OCI-LY3 (cell line): ENCODE measurements around the gene SPG7.

Source experiments
- H2AFZ ChIP-seq: fragments of 200-600, 300-600 bp; shearing (Covaris generic); 2 replicates; pipeline ENCODE4 v1.6.0; 2014; ENCODE audit warnings: antibody characterized with exemption, low read depth, low read length
- H3K27ac ChIP-seq: fragments of 200-600, 300-600 bp; sonication (generic); 2 replicates; pipeline ENCODE4 v1.5.1; 2014; ENCODE audit warnings: mild to moderate bottlenecking, low read length, moderate library complexity, mixed read lengths
- H3K27me3 ChIP-seq: fragments of 200-600, 300-600 bp; sonication (generic); 2 replicates; pipeline ENCODE4 v1.6.1; 2014; ENCODE audit warnings: low read depth, low read length, mixed read lengths
- H3K36me3 ChIP-seq: fragments of 200-600, 300-600 bp; sonication (generic); replicated peaks from 2 replicates; pipeline ENCODE3; 2014; ENCODE audit warnings: low read depth, low read length, mixed read lengths
- H3K4me1 ChIP-seq: fragments of 300-600, 200-600 bp; sonication (generic); 2 replicates; pipeline ENCODE4 v1.6.1; 2014; ENCODE audit warnings: low read length, mixed read lengths
- H3K4me2 ChIP-seq: fragments of 200-600, 300-600 bp; sonication (generic); 2 replicates; pipeline ENCODE4 v1.6.1; 2014; ENCODE audit warnings: low read length, mixed read lengths
- H3K4me3 ChIP-seq: fragments of 300-600, 200-600 bp; sonication (generic); 2 replicates; pipeline ENCODE4 v1.5.1; 2014; ENCODE audit warnings: antibody characterized with exemption, mild to moderate bottlenecking, low read length, moderate library complexity
- H3K79me2 ChIP-seq: fragments of 300-600, 200-600 bp; shearing (Covaris generic); 2 replicates; pipeline ENCODE4 v1.6.1; 2014; ENCODE audit warnings: mild to moderate bottlenecking, low read length, mixed read lengths
- H3K9ac ChIP-seq: fragments of 300-600, 200-600 bp; shearing (Covaris generic); 2 replicates; pipeline ENCODE4 v1.6.0; 2014; ENCODE audit warnings: mild to moderate bottlenecking, low read length, moderate library complexity
- H3K9me3 ChIP-seq: fragments of 200-600, 300-600 bp; shearing (Covaris generic); 2 replicates; pipeline ENCODE4 v1.6.1; 2014; ENCODE audit warnings: low read length, mixed read lengths; ENCODE audit not compliant: insufficient read depth
- H4K20me1 ChIP-seq: fragments of 200-600, 300-600 bp; sonication (generic); 2 replicates; pipeline ENCODE4 v1.6.1; 2016; ENCODE audit warnings: low read length, mixed read lengths; ENCODE audit not compliant: insufficient read depth
- EZH2phosphoT487 ChIP-seq: fragments of 200-600 bp; shearing (Covaris generic); IDR thresholded peaks from 2 replicates; pipeline ENCODE4 v1.6.1; 2018; ENCODE audit warnings: antibody characterized with exemption, mixed run types, low read depth
- TF ChIP-seq, protein P1 (sequence below): fragments of 200-600, 300-600 bp; sonication (generic); IDR thresholded peaks from 2 replicates; pipeline ENCODE4 v1.5.1; 2014; ENCODE audit warnings: antibody characterized with exemption, low read length, low read depth

The SPG7 gene

DNA sequence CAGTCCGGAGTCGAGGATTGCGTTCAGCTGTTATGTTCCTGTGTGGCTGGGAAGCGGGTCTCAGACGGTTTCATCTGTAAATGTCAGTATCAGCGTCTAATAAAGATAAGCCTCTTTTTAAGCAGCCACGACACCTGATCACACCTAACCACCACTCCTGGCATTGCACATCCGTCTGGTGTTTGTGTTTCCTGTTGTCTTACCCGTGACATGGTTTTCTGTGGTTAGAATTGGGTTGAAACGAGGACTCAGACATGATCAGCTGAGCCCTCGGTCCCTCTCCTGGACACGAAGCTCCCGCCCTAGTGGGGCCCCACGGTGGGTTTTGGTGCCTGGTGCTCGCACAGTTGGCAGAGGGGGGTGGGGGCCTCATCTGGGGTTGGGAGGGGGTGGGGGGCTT lies 85.6 kb downstream of the SPG7 start:
- H3K79me2 ChIP-seq = no peaks in the 10 kb centered on the region
- no peak overlapping the region for H3K4me3 ChIP-seq
- TF ChIP-seq, protein P1, sequence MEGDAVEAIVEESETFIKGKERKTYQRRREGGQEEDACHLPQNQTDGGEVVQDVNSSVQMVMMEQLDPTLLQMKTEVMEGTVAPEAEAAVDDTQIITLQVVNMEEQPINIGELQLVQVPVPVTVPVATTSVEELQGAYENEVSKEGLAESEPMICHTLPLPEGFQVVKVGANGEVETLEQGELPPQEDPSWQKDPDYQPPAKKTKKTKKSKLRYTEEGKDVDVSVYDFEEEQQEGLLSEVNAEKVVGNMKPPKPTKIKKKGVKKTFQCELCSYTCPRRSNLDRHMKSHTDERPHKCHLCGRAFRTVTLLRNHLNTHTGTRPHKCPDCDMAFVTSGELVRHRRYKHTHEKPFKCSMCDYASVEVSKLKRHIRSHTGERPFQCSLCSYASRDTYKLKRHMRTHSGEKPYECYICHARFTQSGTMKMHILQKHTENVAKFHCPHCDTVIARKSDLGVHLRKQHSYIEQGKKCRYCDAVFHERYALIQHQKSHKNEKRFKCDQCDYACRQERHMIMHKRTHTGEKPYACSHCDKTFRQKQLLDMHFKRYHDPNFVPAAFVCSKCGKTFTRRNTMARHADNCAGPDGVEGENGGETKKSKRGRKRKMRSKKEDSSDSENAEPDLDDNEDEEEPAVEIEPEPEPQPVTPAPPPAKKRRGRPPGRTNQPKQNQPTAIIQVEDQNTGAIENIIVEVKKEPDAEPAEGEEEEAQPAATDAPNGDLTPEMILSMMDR = no peak
- no peak for TF ChIP-seq EZH2phosphoT487
- H3K4me2 ChIP-seq = no peak overlapping the region
- H3K4me1 ChIP-seq = no peaks in the 10 kb centered on the region
- H3K27ac ChIP-seq = no peak overlapping the region
- H3K9ac ChIP-seq = no peak overlapping the region
- no peaks in the 10 kb centered on the region for H3K27me3 ChIP-seq
- no peaks in the 10 kb centered on the region for H3K36me3 ChIP-seq
- H2AFZ ChIP-seq = no peak overlapping the region
- no peaks in the 10 kb centered on the region for H3K9me3 ChIP-seq
- H4K20me1 ChIP-seq = no peaks in the 10 kb centered on the region

DNA sequence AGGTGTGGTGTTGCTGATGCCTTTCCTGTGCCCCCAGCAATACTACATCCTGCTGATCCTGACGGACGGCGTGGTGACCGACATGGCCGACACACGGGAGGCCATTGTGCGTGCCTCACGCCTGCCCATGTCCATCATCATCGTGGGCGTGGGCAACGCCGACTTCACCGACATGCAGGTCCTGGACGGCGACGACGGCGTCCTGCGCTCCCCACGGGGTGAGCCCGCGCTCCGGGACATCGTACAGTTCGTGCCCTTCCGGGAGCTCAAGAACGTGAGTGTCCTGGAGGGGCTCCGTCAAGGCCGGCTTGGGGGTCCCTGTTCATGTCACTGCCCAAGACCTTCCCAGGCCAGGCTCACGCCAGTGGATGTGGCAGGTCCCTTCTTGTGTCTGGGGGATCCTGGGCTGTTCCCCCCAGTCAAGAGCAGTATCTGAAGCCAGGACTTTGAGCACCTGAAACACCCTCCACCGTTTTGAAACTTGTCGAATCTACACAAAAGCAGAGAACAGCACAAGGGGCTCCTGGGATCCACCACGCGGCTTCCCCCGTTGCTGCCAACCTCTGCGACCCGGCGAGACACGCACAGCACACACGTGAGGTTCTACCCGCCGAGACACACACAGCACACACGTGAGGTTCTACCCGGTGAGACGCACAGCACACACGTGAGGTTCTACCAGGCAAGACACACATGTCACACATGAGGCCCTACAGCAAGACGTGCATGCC lies 87.3 kb downstream of the SPG7 start:
- H3K9me3 ChIP-seq = no peaks in the 10 kb centered on the region
- no peak overlapping the region for H3K9ac ChIP-seq
- H3K4me1 ChIP-seq = peaks cover 3% of the 10 kb centered on the region; the same call in 1 of the 2 replicates
- H3K4me2 ChIP-seq = no peak overlapping the region
- H3K27ac ChIP-seq = no peak overlapping the region
- H3K36me3 ChIP-seq = no peaks in the 10 kb centered on the region
- H3K27me3 ChIP-seq = no peaks in the 10 kb centered on the region
- H3K4me3 ChIP-seq = no peak overlapping the region
- H3K79me2 ChIP-seq = no peaks in the 10 kb centered on the region
- H4K20me1 ChIP-seq = no peaks in the 10 kb centered on the region
- TF ChIP-seq, protein P1 = no peak
- no peak for TF ChIP-seq EZH2phosphoT487
- H2AFZ ChIP-seq = no peak overlapping the region

DNA sequence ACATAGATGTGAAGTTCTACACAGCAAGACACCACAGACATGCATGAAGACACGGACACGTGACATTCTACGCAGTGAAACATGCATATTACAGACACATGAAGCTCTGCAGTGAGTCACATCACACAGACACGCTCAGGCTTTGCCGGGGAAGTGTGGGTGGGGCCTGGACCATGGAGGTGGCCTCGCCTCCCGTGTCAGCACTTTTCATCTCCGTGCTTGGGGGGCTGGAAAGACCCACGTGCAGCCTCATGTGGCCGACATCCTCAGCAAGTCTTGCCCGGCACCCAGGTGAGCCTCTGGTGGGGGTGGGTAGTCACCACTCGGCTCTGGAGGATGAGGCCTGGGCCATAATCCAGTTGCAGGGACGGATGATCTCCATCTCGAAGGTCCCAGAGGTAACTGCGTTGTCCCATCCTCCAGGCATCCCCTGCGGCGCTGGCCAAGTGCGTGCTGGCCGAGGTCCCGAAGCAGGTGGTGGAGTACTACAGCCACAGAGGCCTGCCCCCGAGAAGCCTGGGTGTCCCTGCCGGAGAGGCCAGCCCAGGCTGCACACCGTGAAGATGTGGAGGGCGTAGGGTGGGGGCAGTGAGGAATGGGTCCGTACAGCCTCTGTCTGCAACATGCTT lies 88.0 kb downstream of the SPG7 start:
- TF ChIP-seq, protein P1 = no peak
- no peak for TF ChIP-seq EZH2phosphoT487
- H2AFZ ChIP-seq = no peak overlapping the region
- no peaks in the 10 kb centered on the region for H3K9me3 ChIP-seq
- no peaks in the 10 kb centered on the region for H3K27me3 ChIP-seq
- H3K27ac ChIP-seq = no peak overlapping the region
- H3K4me2 ChIP-seq = no peak overlapping the region
- no peaks in the 10 kb centered on the region for H4K20me1 ChIP-seq
- no peak overlapping the region for H3K4me3 ChIP-seq
- H3K36me3 ChIP-seq = no peaks in the 10 kb centered on the region
- H3K79me2 ChIP-seq = no peaks in the 10 kb centered on the region
- peaks cover 3% of the 10 kb centered on the region; the same call in 1 of the 2 replicates for H3K4me1 ChIP-seq
- no peak overlapping the region for H3K9ac ChIP-seq

DNA sequence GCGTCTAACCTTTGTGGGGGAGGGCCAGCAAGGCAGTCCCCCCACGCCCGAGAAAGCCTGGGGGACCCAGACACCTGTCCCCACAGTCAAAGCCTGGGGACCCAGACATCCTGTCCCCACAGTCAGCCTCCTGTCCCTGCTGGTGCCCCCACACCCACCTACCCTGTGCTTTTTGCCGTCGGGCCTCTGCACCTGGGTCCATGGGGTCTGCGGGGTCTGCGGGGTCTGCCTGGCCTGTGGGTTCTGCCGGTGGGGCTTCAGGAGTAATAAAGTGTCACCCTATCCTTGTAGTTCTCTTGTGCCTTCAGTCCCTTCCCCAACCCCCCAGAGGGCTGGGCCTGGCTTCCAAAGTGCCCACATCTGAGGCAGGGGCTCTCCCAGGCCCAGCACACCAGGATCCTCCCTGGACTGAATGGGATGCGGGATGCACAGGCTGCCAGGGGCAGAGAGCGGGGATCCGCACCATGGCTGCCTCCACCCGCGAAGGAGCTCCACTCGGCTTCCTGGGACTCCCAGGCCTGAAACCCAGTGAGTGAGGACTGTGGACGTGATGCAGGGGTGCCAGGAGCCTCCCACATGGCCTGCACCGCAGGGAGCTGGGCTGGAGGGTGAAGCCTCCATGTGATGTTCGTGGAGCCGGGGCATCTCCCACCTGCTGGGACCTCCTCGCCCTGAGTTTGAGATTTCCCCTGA lies 88.9 kb downstream of the SPG7 start:
- H3K4me3 ChIP-seq = no peak overlapping the region
- H3K79me2 ChIP-seq = no peaks in the 10 kb centered on the region
- H3K36me3 ChIP-seq = no peaks in the 10 kb centered on the region
- no peaks in the 10 kb centered on the region for H3K9me3 ChIP-seq
- no peaks in the 10 kb centered on the region for H3K27me3 ChIP-seq
- TF ChIP-seq EZH2phosphoT487 = no peak
- TF ChIP-seq, protein P1 = no peak
- H3K4me1 ChIP-seq = peaks cover 3% of the 10 kb centered on the region; the same call in 1 of the 2 replicates
- no peak overlapping the region for H3K4me2 ChIP-seq
- no peak overlapping the region for H3K27ac ChIP-seq
- no peak overlapping the region for H3K9ac ChIP-seq
- H2AFZ ChIP-seq = no peak overlapping the region
- H4K20me1 ChIP-seq = no peaks in the 10 kb centered on the region
